ENCODE results near the gene FCAR.
"Not testable (repeated sequence)": the region's sequence is repeated elsewhere in the genome, so short reads cannot be mapped to it uniquely, and the experiment has no call there.

DNA sequence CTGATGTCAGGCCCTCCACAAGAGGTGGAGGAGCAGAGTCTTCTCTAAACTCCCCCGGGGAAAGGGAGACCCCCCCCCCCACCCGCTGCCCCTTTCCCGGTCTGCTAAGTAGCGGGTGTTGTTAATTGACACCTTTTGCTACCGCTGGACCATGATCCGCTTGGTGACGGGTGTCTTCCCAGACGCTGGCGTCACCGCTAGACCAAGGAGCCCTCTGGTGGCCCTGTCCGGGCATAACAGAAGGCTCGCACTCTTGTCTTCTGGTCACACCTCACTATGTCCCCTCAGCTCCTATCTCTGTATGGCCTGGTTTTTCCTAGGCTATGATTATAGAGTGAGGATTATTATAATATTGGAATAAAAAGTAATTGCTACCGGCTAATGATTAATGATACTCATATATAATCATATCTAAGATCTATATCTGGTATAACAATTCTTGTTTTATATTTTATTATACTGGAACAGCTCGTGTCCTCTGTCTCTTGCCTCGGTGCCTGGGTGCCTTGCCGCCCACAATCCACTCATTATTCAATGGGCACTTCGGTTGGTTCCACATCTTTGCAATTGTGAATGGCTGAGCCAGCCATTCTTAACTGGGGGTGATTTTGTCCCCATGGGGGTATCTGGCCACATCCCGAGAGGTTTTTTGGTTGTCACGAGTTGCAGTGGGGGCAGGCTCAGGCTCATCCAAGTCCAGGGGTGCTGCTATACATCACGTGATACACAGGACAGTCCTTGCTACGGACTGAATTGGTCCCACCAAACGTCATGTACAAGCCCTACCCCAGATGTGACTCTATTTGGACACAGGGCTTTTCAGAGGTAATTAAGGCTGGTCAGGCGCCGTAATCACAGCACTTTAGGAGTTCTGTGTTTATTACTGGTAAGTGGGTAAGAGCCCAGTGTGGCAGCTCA lies 45.9 kb downstream of the FCAR start:
- TF ChIP-seq, protein P1, sequence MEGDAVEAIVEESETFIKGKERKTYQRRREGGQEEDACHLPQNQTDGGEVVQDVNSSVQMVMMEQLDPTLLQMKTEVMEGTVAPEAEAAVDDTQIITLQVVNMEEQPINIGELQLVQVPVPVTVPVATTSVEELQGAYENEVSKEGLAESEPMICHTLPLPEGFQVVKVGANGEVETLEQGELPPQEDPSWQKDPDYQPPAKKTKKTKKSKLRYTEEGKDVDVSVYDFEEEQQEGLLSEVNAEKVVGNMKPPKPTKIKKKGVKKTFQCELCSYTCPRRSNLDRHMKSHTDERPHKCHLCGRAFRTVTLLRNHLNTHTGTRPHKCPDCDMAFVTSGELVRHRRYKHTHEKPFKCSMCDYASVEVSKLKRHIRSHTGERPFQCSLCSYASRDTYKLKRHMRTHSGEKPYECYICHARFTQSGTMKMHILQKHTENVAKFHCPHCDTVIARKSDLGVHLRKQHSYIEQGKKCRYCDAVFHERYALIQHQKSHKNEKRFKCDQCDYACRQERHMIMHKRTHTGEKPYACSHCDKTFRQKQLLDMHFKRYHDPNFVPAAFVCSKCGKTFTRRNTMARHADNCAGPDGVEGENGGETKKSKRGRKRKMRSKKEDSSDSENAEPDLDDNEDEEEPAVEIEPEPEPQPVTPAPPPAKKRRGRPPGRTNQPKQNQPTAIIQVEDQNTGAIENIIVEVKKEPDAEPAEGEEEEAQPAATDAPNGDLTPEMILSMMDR (conservative IDR thresholded peaks at IDR 0.05; ENCODE audit: low read length) = peak; percentile 27; the same call in 1 of the 2 replicates
- not testable (repeated sequence) for TF ChIP-seq EZH2phosphoT487 (IDR thresholded peaks at IDR 0.05; ENCODE audit: borderline replicate concordance)
